B cell (primary cell): ENCODE measurements around the gene PRLH. TPM values are rescaled to one million over a fixed set of nuclear protein-coding genes. Genes with fewer than 3 reads are reported as not detected.

Source experiments
- ATAC-seq: fragments of 200-7000 bp; cut with Tn5 transposase; one replicate; pipeline ENCODE4 v1.10.0; 2021; ENCODE audit warnings: low read depth, mild to moderate bottlenecking, moderate number of reproducible peaks, moderate library complexity
- CTCF ChIA-PET: fragments of 350-600 bp; sonication (Branson Sonifier 250); formaldehyde crosslinking; loops from one replicate; lab custom pipeline; 2021; ENCODE audit warnings: antibody characterized with exemption, inconsistent platforms; lab: Charles Lee
- POLR2A ChIA-PET: fragments of 350-600 bp; sonication (Branson Sonifier 250); formaldehyde crosslinking; loops from one replicate; lab custom pipeline; 2021; ENCODE audit warnings: antibody characterized with exemption; lab: Charles Lee
- DNase-seq: peaks from one replicate; pipeline ENCODE4 v3.0.0; 2013
- H2AFZ ChIP-seq: 2 replicates; pipeline ENCODE4 v1.6.1; 2012; ENCODE audit warnings: mild to moderate bottlenecking, low read depth, low read length; ENCODE audit not compliant: insufficient read depth, poor library complexity, severe bottlenecking
- H3K27ac ChIP-seq, 2 donors: 1 replicate in 1 of 2; 2 replicates in 1 of 2; pipeline ENCODE4 v1.5.1; 2012 to 2013; ENCODE audit warnings: low read length in 2 of 2, mild to moderate bottlenecking in 2 of 2, moderate library complexity in 1 of 2
- H3K27me3 ChIP-seq, 4 experiments: fragments of 200-600 bp in 1 of 4; sonication (generic) in 1 of 4; replicated peaks in 1 of 4; 1 replicate in 2 of 4; 2 replicates in 2 of 4; pipeline versions ENCODE4 v1.6.1 to v1.7.0; 2013 to 2016; ENCODE audit warnings: low read length in 3 of 4, mild to moderate bottlenecking in 2 of 4, mixed read lengths in 1 of 4, moderate library complexity in 1 of 4; ENCODE audit not compliant: insufficient read depth in 4 of 4, control insufficient read depth in 3 of 4; ENCODE audit errors: control extremely low read depth in 1 of 4
- H3K36me3 ChIP-seq, 2 experiments: replicated peaks in 1 of 2; 1 replicate in 1 of 2; 2 replicates in 1 of 2; pipeline versions ENCODE4 v1.6.1 to v1.7.1; 2013; ENCODE audit warnings: low read length in 1 of 2; ENCODE audit not compliant: insufficient read depth in 2 of 2, control insufficient read depth in 1 of 2; ENCODE audit errors: control extremely low read depth in 1 of 2, extremely low read depth in 1 of 2
- H3K4me1 ChIP-seq, 2 donors: fragments of 200-600 bp in 1 of 2; sonication (generic) in 1 of 2; 1 replicate in 1 of 2; 2 replicates in 1 of 2; pipeline versions ENCODE4 v1.5.1 to v1.6.1; 2013 to 2017; ENCODE audit warnings: low read length in 2 of 2; ENCODE audit not compliant: control insufficient read depth in 2 of 2, insufficient read depth in 2 of 2
- H3K4me2 ChIP-seq: replicated peaks from 2 replicates; pipeline ENCODE3; 2012; ENCODE audit warnings: mild to moderate bottlenecking, low read depth, low read length; ENCODE audit not compliant: poor library complexity, severe bottlenecking
- H3K4me3 ChIP-seq, 5 experiments: fragments of 200-600 bp in 1 of 5; sonication (generic) in 1 of 5; 1 replicate in 3 of 5; 2 replicates in 2 of 5; pipeline versions ENCODE4 v1.5.1 to v1.7.0; 2011 to 2016; ENCODE audit warnings: low read length in 4 of 5, mild to moderate bottlenecking in 4 of 5, low read depth in 2 of 5, control low read depth in 1 of 5, moderate library complexity in 1 of 5; ENCODE audit not compliant: insufficient read depth in 1 of 5; ENCODE audit errors: control extremely low read depth in 1 of 5, extremely low read depth in 1 of 5
- H3K79me2 ChIP-seq: fragments of 200-600 bp; sonication (generic); one replicate; pipeline ENCODE4 v1.6.0; 2016; ENCODE audit warnings: low read length; ENCODE audit not compliant: control insufficient read depth, insufficient read depth
- H3K9ac ChIP-seq: fragments of 200-600 bp; sonication (generic); 2 replicates; pipeline ENCODE4 v1.6.1; 2017; ENCODE audit warnings: mild to moderate bottlenecking, low read length, moderate library complexity
- H3K9me3 ChIP-seq, 3 donors: one replicate each; pipeline versions ENCODE4 v1.6.1 to v1.7.1; 2013; ENCODE audit warnings: low read length in 2 of 3; ENCODE audit not compliant: control insufficient read depth in 2 of 3, insufficient read depth in 1 of 3; ENCODE audit errors: control extremely low read depth in 1 of 3
- H4K20me1 ChIP-seq: 2 replicates; pipeline ENCODE4 v1.6.0; 2012; ENCODE audit warnings: mild to moderate bottlenecking, low read length; ENCODE audit not compliant: insufficient read depth, control insufficient read depth, poor library complexity, severe bottlenecking
- H3K27ac Mint-ChIP-seq: one replicate; pipeline ENCODE4 v1.8.0; 2021; ENCODE audit warnings: mixed read lengths
- H3K27me3 Mint-ChIP-seq: one replicate; pipeline ENCODE4 v1.8.0; 2021; ENCODE audit warnings: mixed read lengths
- H3K4me1 Mint-ChIP-seq: one replicate; pipeline ENCODE4 v1.8.0; 2021; ENCODE audit warnings: mixed read lengths
- H3K4me3 Mint-ChIP-seq: one replicate; pipeline ENCODE4 v1.8.0; 2021; ENCODE audit warnings: mixed read lengths
- H3K9me3 Mint-ChIP-seq: one replicate; pipeline ENCODE4 v1.8.0; 2022; ENCODE audit warnings: mixed read lengths; ENCODE audit not compliant: insufficient read depth
- EZH2 ChIP-seq: IDR thresholded peaks from 2 replicates; pipeline ENCODE4 v1.6.1; 2012; ENCODE audit warnings: borderline replicate concordance, low read depth, mild to moderate bottlenecking, moderate library complexity, low read length; ENCODE audit not compliant: insufficient read depth, poor library complexity, severe bottlenecking
- whole genome bisulfite sequencing: methylation state at CpG from one replicate; pipeline ENCODE4 v1.1.5; 2013; ENCODE audit warnings: missing lambda C conversion rate; ENCODE audit not compliant: insufficient coverage; 5-methylcytosine and 5-hydroxymethylcytosine counted together
- intact Hi-C: fragments of 100-400 bp; cut with micrococcal nuclease; formaldehyde crosslinking; loops from one replicate; pipeline ENCODE4 v1.10.0; 2022
- polyA plus RNA-seq: library from polyadenylated mRNA; depleted of rRNA; stranded (reverse); fragments of >200 nt; gene quantifications from 2 replicates; pipeline ENCODE4 v1.2.3, GENCODE V29; 2012
- total RNA-seq, 2 donors: library from RNA; stranded (reverse); fragments of 120-200 nt in 1 of 2; gene quantifications; 1 replicate in 1 of 2; 2 replicates in 1 of 2; pipeline versions ENCODE4 v1.2.3 to v1.2.4, GENCODE V29; 2013 to 2022
- TF ChIP-seq, protein P1 (sequence below): fragments of 200-600 bp; IDR thresholded peaks from one replicate; pipeline ENCODE4 v1.8.0; 2022; ENCODE audit warnings: antibody characterized with exemption, mild to moderate bottlenecking

The PRLH gene
- total and polyA plus RNA-seq, 2 donors (not counting 1 experiment from before 2014, with no cell fraction given) = not detected

DNA sequence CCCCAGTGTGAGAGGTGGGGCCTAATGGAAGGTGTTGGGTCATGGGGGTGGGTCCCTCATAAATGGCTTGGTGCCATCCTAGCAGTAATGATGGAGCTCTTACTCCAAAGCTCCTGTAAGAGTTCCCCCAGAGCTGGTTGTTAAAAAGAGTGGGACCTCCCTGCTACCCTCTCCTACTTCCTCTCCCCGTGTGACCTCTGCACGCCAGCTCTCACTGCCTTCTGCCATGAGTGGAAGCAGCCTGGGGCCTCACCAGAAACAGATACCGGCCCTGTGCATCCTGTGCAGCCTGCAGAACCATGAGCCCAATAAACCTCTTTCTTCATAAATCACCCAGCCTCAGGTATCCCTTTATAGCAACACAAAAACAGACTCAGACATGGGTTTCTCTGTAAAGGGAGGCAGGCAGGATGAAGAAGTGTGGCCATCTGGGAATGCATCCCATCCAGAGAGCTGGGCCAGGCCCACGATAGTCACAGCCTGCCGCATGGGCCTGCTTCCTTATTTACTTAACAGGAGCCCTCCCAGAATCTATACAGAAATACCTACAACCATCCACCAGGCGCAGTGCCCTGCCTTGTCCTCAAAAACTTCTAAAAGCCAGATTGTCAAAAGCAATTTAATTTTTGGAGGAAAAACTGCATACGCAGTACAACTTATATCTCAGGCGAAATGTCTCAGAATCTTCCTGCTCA, 7.5 kb downstream of the PRLH start:
- Mint-ChIP-seq H3K4me3 (no peak overlapping the region), H3K4me1 (peaks cover 6% of the 10 kb centered on the region), H3K9me3 (peaks cover 2% of the 10 kb centered on the region), H3K27me3 (peaks cover 35% of the 10 kb centered on the region), H3K27ac (no peak overlapping the region)
- Histone ChIP-seq H3K9ac (no peak overlapping the region), H4K20me1 (no peaks in the 10 kb centered on the region), H2AFZ (no peak overlapping the region), H3K4me1 (peaks cover 0 to 7% of the 10 kb centered on the region in 2 donors), H3K4me3 (no peak overlapping the region), H3K27me3 (peaks cover 0 to 13% (median 2%) of the 10 kb centered on the region in 4 experiments), H3K36me3 (no peaks in the 10 kb centered on the region), H3K4me2 (no peak overlapping the region), H3K27ac (no peak overlapping the region), H3K79me2 (no peaks in the 10 kb centered on the region), H3K9me3 (peaks cover 0 to 2% (median 0%) of the 10 kb centered on the region in 3 donors)
- CTCF ChIA-PET = interaction anchor here (0.7 to 5.7 kb wide), 6 partner anchors 10 to 171 kb away, joined by 3 to 149 read pairs (median 18); no protein-coding TSS in a partner anchor
- WGBS = 88% methylated on average over 7 of the region's 8 CpGs
- intact Hi-C loops = loop anchor here (2.0 kb wide), 1 partner anchor 171 kb away; no protein-coding TSS in a partner anchor
- no peak for TF ChIP-seq EZH2
- TF ChIP-seq, protein P1, sequence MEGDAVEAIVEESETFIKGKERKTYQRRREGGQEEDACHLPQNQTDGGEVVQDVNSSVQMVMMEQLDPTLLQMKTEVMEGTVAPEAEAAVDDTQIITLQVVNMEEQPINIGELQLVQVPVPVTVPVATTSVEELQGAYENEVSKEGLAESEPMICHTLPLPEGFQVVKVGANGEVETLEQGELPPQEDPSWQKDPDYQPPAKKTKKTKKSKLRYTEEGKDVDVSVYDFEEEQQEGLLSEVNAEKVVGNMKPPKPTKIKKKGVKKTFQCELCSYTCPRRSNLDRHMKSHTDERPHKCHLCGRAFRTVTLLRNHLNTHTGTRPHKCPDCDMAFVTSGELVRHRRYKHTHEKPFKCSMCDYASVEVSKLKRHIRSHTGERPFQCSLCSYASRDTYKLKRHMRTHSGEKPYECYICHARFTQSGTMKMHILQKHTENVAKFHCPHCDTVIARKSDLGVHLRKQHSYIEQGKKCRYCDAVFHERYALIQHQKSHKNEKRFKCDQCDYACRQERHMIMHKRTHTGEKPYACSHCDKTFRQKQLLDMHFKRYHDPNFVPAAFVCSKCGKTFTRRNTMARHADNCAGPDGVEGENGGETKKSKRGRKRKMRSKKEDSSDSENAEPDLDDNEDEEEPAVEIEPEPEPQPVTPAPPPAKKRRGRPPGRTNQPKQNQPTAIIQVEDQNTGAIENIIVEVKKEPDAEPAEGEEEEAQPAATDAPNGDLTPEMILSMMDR = no peak
- POLR2A ChIA-PET = no interaction called here
- ATAC-seq = no peak
- DNase-seq = no peak

DNA sequence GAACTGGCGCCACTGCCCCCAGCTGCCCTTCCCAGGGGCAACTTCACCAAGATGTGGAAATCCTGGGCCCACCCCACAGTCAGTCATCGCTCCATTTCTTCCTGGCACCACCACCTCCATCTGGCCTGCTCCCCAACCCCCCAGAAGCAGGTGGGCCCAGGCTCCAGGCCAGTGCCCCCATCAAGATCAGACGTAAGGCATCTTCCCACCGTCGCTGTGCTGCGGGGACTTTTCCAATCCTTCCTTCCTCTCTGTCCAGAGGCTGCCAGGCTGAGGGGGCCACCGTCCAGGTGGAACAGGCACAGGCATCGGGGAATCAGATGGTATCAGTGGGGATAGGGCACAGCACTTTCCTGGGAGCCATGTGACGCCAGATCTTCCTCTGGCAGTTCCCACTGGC, 8.1 kb downstream of the PRLH start:
- Mint-ChIP-seq H3K27me3 (peaks cover 30% of the 10 kb centered on the region), H3K9me3 (no peaks in the 10 kb centered on the region), H3K4me1 (peaks cover 6% of the 10 kb centered on the region), H3K4me3 (no peak overlapping the region), H3K27ac (no peak overlapping the region)
- intact Hi-C loops = no loop called here
- TF ChIP-seq, protein P1 = no peak
- TF ChIP-seq EZH2 = no peak
- POLR2A ChIA-PET = no interaction called here
- 93% methylated on average over 6 of the region's 9 CpGs for WGBS
- H3K79me2 ChIP-seq = no peaks in the 10 kb centered on the region
- H4K20me1 ChIP-seq = no peaks in the 10 kb centered on the region
- no peak for ATAC-seq
- no peaks in the 10 kb centered on the region for H3K36me3 ChIP-seq
- H3K27me3 ChIP-seq = peaks cover 0 to 11% (median 2%) of the 10 kb centered on the region in 4 experiments
- H3K27ac ChIP-seq = no peak overlapping the region
- H3K9me3 ChIP-seq = no peaks in the 10 kb centered on the region
- H3K4me2 ChIP-seq = no peak overlapping the region
- H3K9ac ChIP-seq = no peak overlapping the region
- peaks cover 0 to 7% of the 10 kb centered on the region in 2 donors for H3K4me1 ChIP-seq
- H3K4me3 ChIP-seq = no peak overlapping the region
- H2AFZ ChIP-seq = no peak overlapping the region
- CTCF ChIA-PET = interaction anchor here (3.4 to 5.7 kb wide), 2 partner anchors 63 to 170 kb away, joined by 37 to 149 read pairs; no protein-coding TSS in a partner anchor
- DNase-seq = no peak
